GM19238 (cell line): ENCODE results near the gene ATAD3B.
"Not testable (repeated sequence)": the region's sequence is repeated elsewhere in the genome, so short reads cannot be mapped to it uniquely, and the experiment has no call there.

Experiments used
- DNase-seq: peaks from one replicate; pipeline ENCODE4 v3.0.0; 2011; ENCODE audit warnings: low spot score; ENCODE audit not compliant: insufficient read length

The ATAD3B gene

DNA sequence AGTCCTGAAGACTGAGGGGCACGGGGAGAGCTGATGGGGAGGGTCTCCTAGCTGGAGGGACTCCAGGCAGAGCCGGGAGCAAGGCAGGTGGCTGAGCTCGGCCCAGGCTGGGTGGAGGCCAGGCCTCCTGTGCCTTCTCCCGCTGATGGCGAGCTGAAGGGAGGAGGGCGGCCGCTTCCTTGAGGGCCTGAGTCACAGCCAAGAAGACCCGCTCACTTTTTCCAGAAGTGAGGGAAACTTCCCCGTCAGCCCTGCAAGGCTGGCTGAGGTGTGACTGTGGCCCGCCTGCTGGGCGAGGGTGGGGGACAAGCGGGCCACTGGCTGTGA is 37.8 kb upstream of the ATAD3B start:
- DNase-seq, result peak; percentile 24

DNA sequence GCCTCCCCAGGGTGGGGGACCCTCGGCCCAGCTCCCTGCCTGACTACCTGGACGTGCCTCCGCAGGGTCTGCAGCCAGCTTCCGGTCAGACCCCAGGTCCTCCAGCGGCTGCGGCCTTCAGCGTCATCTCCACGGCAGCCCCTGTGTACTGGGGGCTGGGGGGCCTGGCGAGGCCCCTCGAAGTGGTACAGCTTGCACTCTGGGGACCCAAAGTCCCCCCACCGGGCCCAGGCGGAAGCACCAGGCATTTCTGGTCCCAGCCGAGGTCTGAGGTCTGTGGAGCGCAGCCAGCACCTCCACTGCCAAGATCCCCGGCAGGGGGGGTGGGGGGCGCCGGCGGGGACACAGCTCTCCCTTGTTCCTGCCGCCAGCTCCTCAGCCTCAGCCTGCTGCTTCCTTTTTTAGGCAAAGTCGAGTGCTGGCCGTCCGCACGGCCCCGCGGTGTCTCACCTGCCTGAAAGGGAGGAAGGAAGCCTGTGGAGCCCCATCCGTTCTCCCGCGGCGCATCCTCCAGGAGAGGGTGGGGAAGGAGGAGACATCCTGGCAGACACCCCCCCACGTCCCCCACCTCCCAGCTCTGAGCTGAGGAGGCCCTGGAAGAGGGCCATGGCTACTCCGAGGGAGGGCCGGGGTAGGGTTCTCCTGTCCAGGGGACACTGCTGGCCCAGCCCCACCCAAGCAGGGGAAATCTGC is 37.3 kb upstream of the ATAD3B start:
- peak; percentile 46 for DNase-seq

DNA sequence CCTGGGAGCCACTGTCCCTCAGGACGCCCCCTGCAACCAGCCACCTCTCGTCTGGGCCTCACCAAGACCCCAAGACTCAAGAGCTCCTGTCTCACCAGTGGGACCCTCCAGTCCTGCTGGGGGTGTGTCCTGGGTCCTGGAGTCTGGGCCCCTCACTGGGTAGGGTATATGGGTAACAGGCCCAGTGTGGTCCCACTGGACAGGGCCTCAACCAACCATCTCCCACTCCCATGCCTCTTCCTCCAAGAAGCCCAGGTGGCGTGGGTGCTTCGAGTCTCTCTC is 36.8 kb upstream of the ATAD3B start:
- DNase-seq, result peak; percentile 11

DNA sequence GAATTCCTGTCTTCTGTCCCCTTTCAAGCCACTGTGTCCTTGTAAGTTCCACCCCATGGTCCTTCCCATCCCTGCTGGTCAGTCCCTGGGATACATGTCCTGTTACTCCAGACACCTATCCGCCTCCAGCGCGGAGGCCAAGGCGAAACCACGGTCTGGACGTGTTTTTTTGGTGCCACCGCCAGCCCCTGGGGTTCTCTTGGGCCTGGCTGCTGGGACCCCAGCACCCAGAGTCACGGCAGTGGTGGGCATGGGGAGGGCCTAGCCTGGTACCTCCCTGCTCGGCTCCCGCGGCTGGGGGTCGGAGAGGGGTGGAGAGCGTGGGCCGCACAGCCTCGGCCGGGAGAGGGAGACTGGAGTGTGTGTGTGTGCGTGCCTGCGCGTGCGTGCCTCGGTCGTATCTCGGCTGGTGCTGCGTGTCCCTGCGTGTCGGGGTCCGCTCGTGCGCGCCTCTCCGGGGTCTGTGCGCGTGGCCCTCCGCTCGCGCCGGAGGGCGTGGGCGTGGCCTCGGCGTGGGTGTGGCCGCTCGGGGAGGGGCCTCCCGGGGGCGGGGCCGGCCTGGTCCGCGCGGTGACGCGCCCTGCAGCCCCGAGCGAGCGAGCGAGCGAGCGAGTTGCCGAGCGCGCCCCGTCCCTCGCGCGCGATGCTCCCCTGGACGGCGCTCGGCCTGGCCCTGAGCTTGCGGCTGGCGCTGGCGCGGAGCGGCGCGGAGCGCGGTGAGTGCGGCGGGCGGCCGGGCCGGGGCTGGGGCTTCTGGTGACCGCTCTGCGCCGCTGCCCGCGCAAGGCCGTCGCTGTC is 36.3 kb upstream of the ATAD3B start, which contains the start of gene VWA1:
Gene VWA1 (plus strand): TSS at position 585 of the 798 bp plus-strand sequence. CDS start 59 bp downstream, at position 644.
- peak; percentile 90 for DNase-seq

DNA sequence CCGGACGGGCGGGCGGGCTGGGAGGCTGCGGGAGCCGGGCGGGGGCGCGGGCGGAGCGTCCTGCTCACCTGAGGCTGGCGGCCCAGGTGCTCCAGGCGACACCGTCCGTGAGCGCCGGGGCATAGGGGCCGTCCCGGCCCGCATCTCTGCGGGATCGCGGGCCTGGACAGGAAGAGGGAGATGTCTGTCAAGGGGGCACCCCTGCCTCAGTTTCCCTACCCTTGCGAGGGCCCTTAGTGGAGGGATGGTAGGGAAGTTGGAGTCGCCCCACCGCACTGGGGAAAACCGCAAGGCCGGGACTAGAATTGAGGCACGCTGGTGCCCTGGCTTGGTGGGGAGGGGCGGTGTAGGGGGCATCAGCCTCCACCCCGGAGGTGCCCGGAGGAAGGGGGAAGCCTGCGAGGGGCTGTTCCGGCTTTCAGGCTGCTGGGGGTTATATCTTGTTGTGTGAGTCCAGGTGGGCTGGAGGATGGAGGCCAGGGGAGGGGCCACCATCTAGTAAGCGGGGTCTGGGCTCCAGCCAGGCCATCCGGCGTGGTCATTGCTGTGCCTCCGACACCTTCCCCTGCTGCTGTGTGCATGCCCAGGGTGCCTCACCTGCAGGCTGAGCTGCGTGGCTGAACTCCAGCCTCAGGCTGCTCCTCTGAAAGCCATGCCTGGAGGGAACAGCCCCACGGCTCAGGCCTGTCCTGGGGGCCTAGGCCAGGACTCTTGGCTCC is 35.5 kb upstream of the ATAD3B start:
- no peak for DNase-seq

DNA sequence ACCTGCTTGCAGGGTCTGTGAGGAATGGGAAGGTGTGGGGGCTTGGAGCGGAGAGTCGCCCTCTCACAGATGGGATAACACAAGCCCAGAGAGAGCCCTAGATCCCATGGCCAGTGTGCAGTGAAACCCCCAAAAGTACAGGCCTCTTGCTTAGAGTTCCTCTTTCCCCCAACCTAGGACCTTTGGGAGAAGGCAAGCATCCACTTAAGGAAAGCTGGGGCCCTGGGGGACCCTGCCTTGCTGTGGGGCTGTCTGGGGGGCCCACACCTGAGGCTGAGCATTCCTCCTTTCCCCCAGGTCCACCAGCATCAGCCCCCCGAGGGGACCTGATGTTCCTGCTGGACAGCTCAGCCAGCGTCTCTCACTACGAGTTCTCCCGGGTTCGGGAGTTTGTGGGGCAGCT is 34.9 kb upstream of the ATAD3B start:
- peak; percentile 19 for DNase-seq

DNA sequence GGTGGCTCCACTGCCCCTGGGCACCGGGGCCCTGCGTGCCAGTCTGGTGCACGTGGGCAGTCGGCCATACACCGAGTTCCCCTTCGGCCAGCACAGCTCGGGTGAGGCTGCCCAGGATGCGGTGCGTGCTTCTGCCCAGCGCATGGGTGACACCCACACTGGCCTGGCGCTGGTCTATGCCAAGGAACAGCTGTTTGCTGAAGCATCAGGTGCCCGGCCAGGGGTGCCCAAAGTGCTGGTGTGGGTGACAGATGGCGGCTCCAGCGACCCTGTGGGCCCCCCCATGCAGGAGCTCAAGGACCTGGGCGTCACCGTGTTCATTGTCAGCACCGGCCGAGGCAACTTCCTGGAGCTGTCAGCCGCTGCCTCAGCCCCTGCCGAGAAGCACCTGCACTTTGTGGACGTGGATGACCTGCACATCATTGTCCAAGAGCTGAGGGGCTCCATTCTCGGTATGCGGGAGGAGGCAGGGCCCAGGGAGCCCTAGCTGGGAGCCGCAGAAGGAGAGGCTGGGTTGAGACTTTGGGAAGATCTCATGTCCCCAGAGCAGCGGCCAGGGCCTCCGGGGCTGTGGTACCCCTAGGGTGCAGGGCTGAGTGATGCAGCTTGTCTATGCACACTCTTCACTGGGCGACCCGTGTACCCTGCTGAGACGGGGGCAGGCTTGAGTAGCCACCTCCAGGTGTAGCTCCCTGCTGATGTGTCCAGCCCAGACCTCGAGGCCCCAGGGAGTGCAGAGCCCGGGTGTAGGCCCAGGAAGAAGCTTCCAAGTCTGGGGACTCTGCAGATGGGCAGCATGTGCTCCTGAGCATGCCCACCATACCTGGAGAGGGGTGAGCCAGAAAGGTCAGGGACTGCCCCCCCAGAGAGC is 34.3 kb upstream of the ATAD3B start:
- DNase-seq, result peak; percentile 23

DNA sequence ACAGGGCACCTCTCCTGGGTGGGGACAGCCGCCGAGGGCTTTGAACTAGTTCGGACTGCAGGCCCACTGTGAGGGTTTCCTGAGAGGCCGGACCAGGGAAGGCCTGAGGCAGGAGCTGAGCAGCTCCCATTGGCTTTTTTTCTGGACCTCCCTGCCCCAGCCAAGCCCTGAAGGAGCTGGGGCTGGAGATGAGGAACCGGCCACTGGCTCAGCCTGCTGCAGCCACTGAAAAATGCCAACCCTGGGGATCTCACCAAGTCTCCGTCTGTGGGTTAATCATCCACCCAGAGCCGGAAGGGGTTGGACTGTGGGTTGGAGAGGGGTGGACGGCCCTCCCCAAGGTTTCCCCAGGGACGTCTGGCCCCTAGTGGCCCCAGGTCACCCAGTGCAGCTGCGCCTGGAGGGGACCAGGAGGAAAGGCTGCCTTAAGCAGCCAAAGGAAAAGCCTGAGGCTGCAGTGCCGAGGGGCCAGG is 33.6 kb upstream of the ATAD3B start:
- peak; percentile 80 for DNase-seq

DNA sequence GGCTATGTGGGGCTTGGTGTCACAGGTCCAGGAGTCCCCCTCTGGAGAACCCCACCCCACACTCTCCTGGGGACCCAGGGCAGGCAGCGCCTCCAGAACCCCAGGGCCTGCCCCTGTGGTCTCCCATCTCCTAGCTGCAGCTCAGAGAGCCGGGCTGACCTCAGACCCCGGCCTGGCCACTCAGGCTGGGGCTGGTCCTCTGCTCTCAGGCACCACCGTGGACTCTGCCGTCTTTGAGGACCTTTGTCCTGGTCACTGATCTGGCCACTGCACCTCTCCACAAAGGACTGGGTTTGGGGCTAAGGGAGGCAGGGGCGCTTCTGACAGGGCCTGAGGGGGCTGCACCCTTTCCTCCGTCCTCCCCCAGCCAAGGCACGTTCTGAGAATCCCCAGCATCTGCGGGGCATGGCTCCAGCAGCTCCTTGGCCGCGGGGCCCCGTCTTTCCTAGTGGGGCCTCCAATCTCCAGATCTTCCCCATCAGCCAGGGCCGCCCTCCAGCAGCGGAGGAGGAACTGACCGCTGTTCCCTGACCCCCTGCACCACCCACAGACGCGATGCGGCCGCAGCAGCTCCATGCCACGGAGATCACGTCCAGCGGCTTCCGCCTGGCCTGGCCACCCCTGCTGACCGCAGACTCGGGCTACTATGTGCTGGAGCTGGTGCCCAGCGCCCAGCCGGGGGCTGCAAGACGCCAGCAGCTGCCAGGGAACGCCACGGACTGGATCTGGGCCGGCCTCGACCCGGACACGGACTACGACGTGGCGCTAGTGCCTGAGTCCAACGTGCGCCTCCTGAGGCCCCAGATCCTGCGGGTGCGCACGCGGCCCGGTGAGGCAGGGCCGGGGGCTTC is 32.8 kb upstream of the ATAD3B start:
- peak; percentile 32 for DNase-seq

DNA sequence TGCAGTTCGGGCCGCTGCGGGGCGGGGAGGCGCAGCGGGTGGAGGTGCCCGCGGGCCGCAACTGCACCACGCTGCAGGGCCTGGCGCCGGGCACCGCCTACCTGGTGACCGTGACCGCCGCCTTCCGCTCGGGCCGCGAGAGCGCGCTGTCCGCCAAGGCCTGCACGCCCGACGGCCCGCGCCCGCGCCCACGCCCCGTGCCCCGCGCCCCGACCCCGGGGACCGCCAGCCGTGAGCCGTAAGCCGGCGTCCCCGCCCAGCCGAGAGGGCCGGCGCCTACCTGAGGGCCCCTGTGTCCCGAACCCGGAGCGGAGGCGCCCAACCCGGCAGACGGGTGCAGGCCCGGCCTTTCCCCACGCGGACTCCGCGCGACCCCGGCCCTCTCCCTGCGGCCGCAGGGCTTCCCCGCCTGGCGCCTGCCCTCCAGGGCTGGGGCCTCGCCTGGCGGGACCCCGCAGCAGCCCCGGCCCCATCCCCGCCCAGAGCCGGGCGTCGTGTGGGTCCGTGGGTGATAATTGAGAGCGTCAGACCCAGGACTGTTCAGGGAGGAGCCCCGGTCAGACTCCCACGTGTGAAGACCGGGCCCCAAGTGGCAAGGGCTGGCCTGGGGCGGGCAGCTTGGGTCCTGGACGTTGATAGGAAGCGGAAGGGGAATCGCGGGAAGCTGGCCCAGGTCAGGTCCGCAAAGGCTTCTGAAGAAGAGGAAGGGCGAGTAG is 31.9 kb upstream of the ATAD3B start:
- peak; percentile 7 for DNase-seq

DNA sequence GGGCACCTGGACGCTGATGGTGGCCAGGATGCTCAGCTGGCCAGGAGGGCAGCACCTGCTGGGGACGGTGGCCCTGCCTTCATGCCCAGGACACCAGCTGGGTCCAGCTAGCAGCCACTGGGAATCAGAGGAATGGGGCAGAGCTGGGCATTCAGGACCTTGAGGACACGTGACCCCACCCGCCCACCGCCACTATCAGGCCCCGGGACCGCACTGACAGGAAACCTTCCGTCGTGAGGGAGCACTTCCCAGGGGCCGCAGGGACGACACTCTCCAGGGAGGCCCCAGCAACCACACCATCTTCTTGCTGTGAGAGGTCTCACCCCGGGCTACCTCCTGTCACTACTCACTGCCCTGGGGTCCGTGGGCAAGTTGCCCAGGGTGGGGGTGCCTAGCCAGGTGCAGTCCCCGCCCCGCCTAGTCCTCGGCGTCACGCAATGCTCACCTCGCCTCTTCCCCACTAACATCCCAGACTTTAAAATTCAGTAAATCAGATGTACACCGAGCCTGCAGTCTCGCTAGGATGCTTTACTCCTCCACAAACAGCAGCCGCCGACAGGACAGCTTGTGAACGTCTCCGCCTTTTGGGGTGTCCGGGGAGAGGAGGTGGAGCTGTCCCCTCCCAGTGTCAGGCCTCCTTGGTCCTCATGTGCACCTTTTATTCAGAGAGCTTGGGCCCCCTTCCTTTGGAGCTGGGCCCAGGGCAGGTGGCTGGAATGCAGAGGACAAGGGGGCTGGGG is 31.1 kb upstream of the ATAD3B start:
- DNase-seq, result peak; percentile 4

DNA sequence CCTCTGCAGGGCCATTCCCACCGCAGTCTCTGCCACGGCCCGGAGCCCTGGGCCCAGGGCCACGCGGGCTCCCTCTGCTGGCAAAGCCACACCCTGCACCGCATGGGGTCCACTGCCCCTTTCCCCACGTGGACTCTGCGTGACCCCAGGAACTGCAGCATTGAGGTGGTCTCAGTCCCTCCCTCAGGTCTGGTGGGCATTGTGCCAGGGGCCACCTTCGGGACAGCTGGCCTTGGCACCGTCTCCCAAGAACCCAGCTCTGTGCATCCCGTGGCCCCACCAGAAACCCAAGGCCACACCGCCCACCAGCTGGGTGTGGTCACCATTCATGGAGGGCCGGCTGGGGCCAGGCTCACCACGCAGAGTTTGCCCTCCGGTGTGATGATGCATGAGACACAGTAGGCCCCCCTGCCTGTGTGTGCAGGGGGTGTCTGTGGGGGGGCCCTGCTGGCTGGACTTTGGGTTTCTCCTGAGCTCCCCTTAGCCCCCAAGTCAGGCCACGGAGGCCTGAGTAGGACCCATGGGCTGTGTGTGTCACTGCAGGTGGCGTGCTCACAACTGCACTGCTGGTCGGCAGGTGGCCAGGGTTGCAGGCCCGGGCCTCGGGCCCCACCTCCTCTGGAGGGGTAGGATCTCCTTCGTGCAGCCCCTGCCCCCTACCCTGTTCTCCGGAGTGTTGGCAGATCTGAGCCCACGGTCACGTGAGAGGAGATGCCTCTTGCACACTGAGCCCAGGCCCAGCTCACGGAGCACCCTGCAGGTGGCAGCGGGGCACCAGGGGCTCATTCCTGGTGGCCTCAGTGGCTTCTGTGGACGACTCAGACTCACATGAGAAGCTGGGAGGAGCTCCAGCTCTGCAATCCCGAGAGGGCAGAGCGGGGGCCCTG is 30.3 kb upstream of the ATAD3B start:
- DNase-seq, result peak; percentile 86

DNA sequence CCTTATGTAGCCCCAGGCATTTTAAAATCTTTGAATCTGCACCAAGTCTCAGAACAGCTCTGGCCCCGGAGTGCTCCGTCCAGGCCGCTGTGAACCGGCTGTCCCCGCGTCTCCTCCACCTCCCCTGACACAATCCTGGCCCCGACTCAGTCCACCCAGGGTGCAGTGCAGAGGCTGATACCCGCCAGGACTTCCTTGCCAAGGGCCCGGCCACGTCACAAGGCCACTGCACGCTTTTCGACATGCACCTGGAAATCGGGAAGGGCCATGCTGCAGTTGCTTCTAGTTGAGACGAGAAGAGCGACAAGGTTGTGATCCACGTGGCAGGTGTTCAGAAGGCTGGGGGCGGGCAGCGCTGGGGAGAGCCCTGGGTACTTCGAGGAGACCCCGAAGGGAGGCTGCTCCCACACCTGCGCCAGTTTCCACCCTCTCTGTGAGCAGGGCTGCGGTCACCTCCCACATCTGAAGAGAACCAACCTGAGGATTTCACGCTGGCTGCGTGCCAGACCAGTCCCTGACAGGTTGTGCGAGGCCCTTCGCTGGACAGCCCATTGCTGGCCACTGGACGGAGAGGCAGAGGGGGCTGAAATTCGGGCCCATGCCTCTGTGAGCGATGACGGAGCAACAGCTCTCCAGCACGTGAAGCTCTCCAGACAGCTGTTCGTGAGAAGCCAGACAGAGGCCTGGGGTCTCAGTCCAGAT is 29.3 kb upstream of the ATAD3B start:
- no peak for DNase-seq

DNA sequence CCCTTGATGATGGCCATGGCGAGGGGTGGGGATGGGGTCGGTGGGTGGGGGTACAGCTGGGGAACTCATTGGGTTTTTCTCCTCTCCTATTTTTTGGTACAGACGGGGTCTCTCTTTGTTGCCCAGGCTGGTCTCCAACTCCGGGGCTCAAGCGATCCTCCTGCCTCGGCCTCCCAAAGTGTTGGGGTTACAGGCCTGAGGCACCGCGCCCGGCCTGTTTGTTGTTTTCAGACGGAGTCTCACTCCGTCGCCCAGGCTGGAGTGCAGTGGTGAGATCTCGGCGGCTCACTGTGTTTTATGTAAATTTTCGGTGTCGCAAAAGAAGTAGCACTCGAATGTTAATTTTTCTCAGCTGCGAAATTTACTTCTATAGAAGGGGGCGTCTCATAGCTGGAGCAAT is 24.9 kb upstream of the ATAD3B start:
- DNase-seq, result not testable (repeated sequence)

DNA sequence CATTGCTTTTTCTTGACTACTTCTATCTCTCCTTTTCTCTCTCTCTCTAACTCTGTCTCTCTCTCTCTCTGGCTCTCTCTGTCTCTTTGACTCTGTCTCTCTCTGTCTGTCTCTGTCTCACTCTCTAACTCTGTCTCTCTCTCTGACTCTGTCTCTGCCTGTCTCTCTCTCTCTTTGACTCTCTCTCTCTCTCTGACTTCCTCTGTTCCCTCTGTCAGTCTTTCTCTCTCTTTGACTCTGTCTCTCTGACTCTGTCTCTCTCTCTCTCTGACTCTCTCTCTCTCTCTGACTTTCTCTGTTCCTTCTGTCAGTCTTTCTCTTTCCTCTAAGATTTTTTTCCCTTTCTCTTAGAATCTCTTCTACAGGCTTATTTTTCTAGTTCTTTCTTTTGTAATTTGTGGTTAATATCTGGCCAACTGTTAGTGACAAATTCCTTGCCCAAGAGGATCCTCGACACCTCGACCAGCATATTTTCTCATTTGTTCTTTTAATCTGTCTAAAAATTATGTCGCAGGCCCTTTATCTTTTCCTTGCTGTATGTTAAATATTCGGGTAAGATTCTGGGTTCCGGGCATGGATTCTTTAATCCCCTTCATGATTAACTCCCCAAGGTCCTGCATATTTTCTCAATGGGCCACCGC is 22.3 kb upstream of the ATAD3B start, which contains the start of gene ATAD3C:
Gene ATAD3C (plus strand): TSS at position 591 of the 641 bp plus-strand sequence. CDS start 995 bp downstream, outside the sequence.
- no peak for DNase-seq

DNA sequence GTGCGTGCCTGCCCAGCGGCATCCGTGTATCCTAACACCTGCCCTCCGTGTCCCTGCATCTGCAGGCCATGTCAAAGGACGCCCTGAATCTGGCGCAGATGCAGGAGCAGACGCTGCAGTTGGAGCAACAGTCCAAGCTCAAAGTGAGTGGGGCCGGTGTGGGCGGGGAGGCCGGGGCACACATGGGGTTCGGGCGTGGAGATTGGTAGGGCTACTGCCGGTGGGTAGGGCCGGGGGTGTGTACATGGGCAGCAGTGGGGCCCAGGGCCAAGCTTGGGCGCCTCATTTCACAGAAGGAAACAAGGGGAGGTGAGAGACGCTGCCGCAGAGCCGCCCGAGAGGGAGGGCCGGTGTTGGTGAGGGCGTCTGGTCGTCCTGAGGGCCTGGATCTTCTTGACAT is 20.9 kb upstream of the ATAD3B start:
- DNase-seq, result not testable (repeated sequence)
